SK-N-SH (cell line): Measurements from ENCODE around the gene SPAG9. TPM values are rescaled to one million over a fixed set of nuclear protein-coding genes. Genes with fewer than 3 reads are reported as not detected.

ENCODE experiments used
- CTCF ChIA-PET: fragments of 300-600, 350-600 bp; formaldehyde crosslinking; extraction: SDS; loops from one replicate; lab custom pipeline; 2021; lab: Yijun Ruan, JAX
- POLR2A ChIA-PET: fragments of 350-600 bp; sonication (Branson Sonifier 250); formaldehyde crosslinking; extraction: SDS; loops from one replicate; lab custom pipeline; 2020; ENCODE audit warnings: antibody characterized with exemption, inconsistent platforms; lab: Yijun Ruan, JAX
- DNase-seq: peaks from one replicate; pipeline ENCODE4 v3.0.0; 2012
- H2AFZ ChIP-seq: fragments of 200-600 bp; sonication (generic); 2 replicates; pipeline ENCODE4 v1.8.1; 2016; ENCODE audit warnings: antibody characterized with exemption, mild to moderate bottlenecking, low read depth
- H3F3A ChIP-seq: fragments of 200-600 bp; sonication (generic); replicated peaks from 2 replicates; pipeline ENCODE3; 2016; ENCODE audit warnings: antibody characterized with exemption, mild to moderate bottlenecking; ENCODE audit not compliant: insufficient read depth
- H3K27ac ChIP-seq, 2 experiments: fragments of 200-500 bp in 1 of 2; fragments of 200-600 bp in 1 of 2; sonication (Bioruptor generic) in 1 of 2; sonication (generic), shearing (Covaris generic) in 1 of 2; 2 replicates each; pipeline versions ENCODE4 v1.5.1 to v1.6.1; 2014 to 2016; ENCODE audit warnings: low read depth in 2 of 2, inconsistent platforms in 1 of 2, low read length in 1 of 2, mild to moderate bottlenecking in 1 of 2, mixed read lengths in 1 of 2
- H3K27me3 ChIP-seq: fragments of 200-600 bp; sonication (generic), shearing (Covaris generic); 2 replicates; pipeline ENCODE4 v1.6.1; 2016; ENCODE audit warnings: mixed run types; ENCODE audit not compliant: insufficient read depth
- H3K36me3 ChIP-seq, 2 experiments: fragments of 200-500 bp in 1 of 2; fragments of 200-600 bp in 1 of 2; sonication (Bioruptor generic) in 1 of 2; sonication (generic) in 1 of 2; replicated peaks in 1 of 2; 2 replicates each; pipeline versions ENCODE3 to v1.5.1; 2014 to 2016; ENCODE audit warnings: low read length in 1 of 2, mild to moderate bottlenecking in 1 of 2; ENCODE audit not compliant: insufficient read depth in 2 of 2, control insufficient read depth in 1 of 2
- H3K4me1 ChIP-seq, 2 experiments: fragments of 200-500 bp in 1 of 2; fragments of 200-600 bp in 1 of 2; sonication (Bioruptor generic) in 1 of 2; sonication (generic), shearing (Covaris generic) in 1 of 2; 2 replicates each; pipeline versions ENCODE4 v1.5.1 to v1.6.1; 2014 to 2016; ENCODE audit warnings: low read depth in 1 of 2, low read length in 1 of 2, mixed run types in 1 of 2; ENCODE audit not compliant: insufficient read depth in 2 of 2, control insufficient read depth in 1 of 2
- H3K4me2 ChIP-seq: fragments of 200-600 bp; sonication (generic), shearing (Covaris generic); 2 replicates; pipeline ENCODE4 v1.6.1; 2017; ENCODE audit warnings: mixed run types
- H3K4me3 ChIP-seq, 2 experiments: fragments of 200-500 bp in 1 of 2; fragments of 200-600 bp in 1 of 2; sonication (Bioruptor generic) in 1 of 2; sonication (generic), shearing (Covaris generic) in 1 of 2; 2 replicates each; pipeline versions ENCODE4 v1.5.1 to v1.8.1; 2014 to 2016; ENCODE audit warnings: low read depth in 2 of 2, inconsistent platforms in 1 of 2, low read length in 1 of 2, mild to moderate bottlenecking in 1 of 2, mixed read lengths in 1 of 2, moderate library complexity in 1 of 2
- H3K79me2 ChIP-seq: fragments of 200-600 bp; sonication (generic); 2 replicates; pipeline ENCODE4 v1.8.1; 2017; ENCODE audit warnings: mild to moderate bottlenecking; ENCODE audit not compliant: insufficient read depth
- H3K9ac ChIP-seq: fragments of 200-600 bp; sonication (generic); 2 replicates; pipeline ENCODE4 v1.6.1; 2017; ENCODE audit warnings: mixed run types
- H3K9me2 ChIP-seq: fragments of 200-600 bp; sonication (generic); 2 replicates; pipeline ENCODE4 v1.6.1; 2017; ENCODE audit warnings: mixed run types
- H3K9me3 ChIP-seq: fragments of 200-600 bp; sonication (generic); 2 replicates; pipeline ENCODE4 v1.6.1; 2017; ENCODE audit warnings: mixed run types, mild to moderate bottlenecking, moderate library complexity
- H4K20me1 ChIP-seq: fragments of 200-600 bp; sonication (generic); 2 replicates; pipeline ENCODE4 v1.6.1; 2017; ENCODE audit warnings: mild to moderate bottlenecking, mixed run types; ENCODE audit not compliant: insufficient read depth
- CHD2 ChIP-seq: fragments of 150-350 bp; IDR thresholded peaks from 2 replicates; pipeline ENCODE4 v1.6.1; 2018; ENCODE audit warnings: low read length; ENCODE audit not compliant: partially characterized antibody
- GATA2 ChIP-seq: sonication (generic); formaldehyde crosslinking; IDR thresholded peaks from 2 replicates; pipeline ENCODE4 v1.5.0; 2020; ENCODE audit warnings: mild to moderate bottlenecking, missing genetic modification reagents
- NFIC ChIP-seq: IDR thresholded peaks from 2 replicates; pipeline ENCODE4 v1.4.0; 2012; ENCODE audit warnings: borderline replicate concordance
- RAD21 ChIP-seq: IDR thresholded peaks from 2 replicates; pipeline ENCODE4 v1.6.1; 2012; ENCODE audit warnings: mild to moderate bottlenecking, low read length
- RCOR1 ChIP-seq: fragments of 150-350 bp; IDR thresholded peaks from 2 replicates; pipeline ENCODE4 v1.6.1; 2017; ENCODE audit warnings: antibody characterized with exemption, low read length
- SMC3 ChIP-seq: IDR thresholded peaks from 2 replicates; pipeline ENCODE4 v1.6.1; 2012; ENCODE audit warnings: low read depth, low read length, improper control_type of control experiment
- TCF12 ChIP-seq: IDR thresholded peaks from 2 replicates; pipeline ENCODE4 v1.4.0; 2012
- ZBTB33 ChIP-seq: IDR thresholded peaks from 2 replicates; pipeline ENCODE4 v1.4.0; 2012; ENCODE audit warnings: low read depth, borderline replicate concordance
- WGBS: methylation state at CpG from one replicate; pipeline ENCODE4 v1.1.6; 2017; ENCODE audit warnings: low lambda C conversion rate; 5-methylcytosine and 5-hydroxymethylcytosine counted together
- polyA plus RNA-seq, 3 experiments: library from polyadenylated mRNA; depleted of rRNA; stranded (reverse); fragments of >200 nt; gene quantifications; 2 replicates each; pipeline ENCODE4 v1.2.3, GENCODE V29; 2012

The SPAG9 gene
- polyA plus RNA-seq, 1 of the 3 experiments (the other 2 are of a cell fraction) = 32.1 TPM

- Histone ChIP-seq H3F3A (no peaks in the 10 kb centered on the region), H3K4me1 (peaks cover 27 to 34% of the 10 kb centered on the region in 2 experiments), H3K9me3 (no peaks in the 10 kb centered on the region), H3K4me3 (no peak overlapping the region), H3K27me3 (no peaks in the 10 kb centered on the region), H3K4me2 (no peak overlapping the region), H3K27ac (peak overlapping the region in 1 of 2 experiments; percentile 80; a peak in 2 of 4 replicates), H3K79me2 (no peaks in the 10 kb centered on the region), H4K20me1 (no peaks in the 10 kb centered on the region), H3K9me2 (no peaks in the 10 kb centered on the region), H3K36me3 (no peaks in the 10 kb centered on the region), H2AFZ (no peak overlapping the region), H3K9ac (no peak overlapping the region)
- ChIA-PET POLR2A (interaction anchor here (1.0 to 13.7 kb wide), 7 partner anchors 8 to 58 kb away, joined by 3 to 166 read pairs (median 6); partner anchors contain the start of gene TOB1), CTCF (interaction anchor here (1.1 to 3.5 kb wide), 12 partner anchors 18 to 69 kb away, joined by 3 to 12 read pairs (median 4); partner anchors contain the start of gene TOB1)
- TF ChIP-seq NFIC (peak; percentile 30; the same call in 1 of the 2 replicates), CHD2 (peak; percentile 30), RAD21 (peak; percentile 33), SMC3 (no peak), GATA2 (CRISPR knock-in tag) (0 out of 2 replicates have a peak, but pooled peaks have one; percentile 26), ZBTB33 (no peak)
- 59% methylated on average over 2 of the region's 2 CpGs for WGBS
- DNase-seq = peak; percentile 76
Measured at GRCh38 chr17:50923611-50924010, 197.1 kb downstream of the SPAG9 start.

GRCh38 chr17:50922721-50923405 is 197.8 kb downstream of the SPAG9 start:
- no peak overlapping the region; the same call in 1 of the 2 replicates for H2AFZ ChIP-seq
- ChIA-PET POLR2A (interaction anchor here (1.0 to 13.7 kb wide), 7 partner anchors 8 to 57 kb away, joined by 3 to 166 read pairs (median 6); partner anchors contain the start of gene TOB1), CTCF (interaction anchor here (1.1 to 6.7 kb wide), 14 partner anchors 17 to 71 kb away, joined by 3 to 34 read pairs (median 4); partner anchors contain the start of gene TOB1)
- peak overlapping the region in 1 of 2 experiments; percentile 80; a peak in 2 of 4 replicates for H3K27ac ChIP-seq
- H3K36me3 ChIP-seq = no peaks in the 10 kb centered on the region
- no peak overlapping the region for H3K9ac ChIP-seq
- DNase-seq = no peak
- no peak overlapping the region for H3K4me3 ChIP-seq
- H3K9me3 ChIP-seq = no peaks in the 10 kb centered on the region
- H4K20me1 ChIP-seq = no peaks in the 10 kb centered on the region
- no peaks in the 10 kb centered on the region for H3K79me2 ChIP-seq
- no peak overlapping the region; the same call in 1 of the 2 replicates for H3K4me2 ChIP-seq
- no peaks in the 10 kb centered on the region for H3F3A ChIP-seq
- TF ChIP-seq RCOR1 (peak; percentile 25; the same call in 1 of the 2 replicates), TCF12 (no peak), SMC3 (no peak)
- H3K4me1 ChIP-seq = peaks cover 28 to 42% of the 10 kb centered on the region in 2 experiments
- H3K27me3 ChIP-seq = no peaks in the 10 kb centered on the region
- no peaks in the 10 kb centered on the region for H3K9me2 ChIP-seq
- WGBS = 87% methylated on average over 6 of the region's 6 CpGs
